ENCODE results near the gene MCM5.

The MCM5 gene

DNA sequence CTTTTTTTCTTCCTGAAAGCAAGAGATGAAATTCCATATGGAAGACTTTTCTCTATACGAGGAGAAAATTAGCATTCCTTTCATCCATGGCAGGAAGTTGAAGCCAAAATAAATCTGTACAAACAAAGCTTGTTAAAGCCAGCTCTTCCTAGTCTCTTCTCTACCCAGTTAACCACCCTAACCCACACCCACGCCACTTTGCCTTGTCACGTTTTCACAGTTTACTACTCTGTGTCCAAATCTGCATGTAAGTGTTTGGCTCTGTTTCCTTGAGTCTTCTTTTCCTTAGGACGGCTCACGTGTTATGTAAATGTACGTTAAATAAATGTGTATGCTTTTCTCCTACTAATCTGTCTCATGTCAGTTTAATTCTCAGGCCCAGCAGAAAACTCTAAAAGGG, 26.2 kb upstream of the MCM5 start:
- DNase-seq (ENCODE audit: low spot score) = no peak
- TF ChIP-seq, protein P1, sequence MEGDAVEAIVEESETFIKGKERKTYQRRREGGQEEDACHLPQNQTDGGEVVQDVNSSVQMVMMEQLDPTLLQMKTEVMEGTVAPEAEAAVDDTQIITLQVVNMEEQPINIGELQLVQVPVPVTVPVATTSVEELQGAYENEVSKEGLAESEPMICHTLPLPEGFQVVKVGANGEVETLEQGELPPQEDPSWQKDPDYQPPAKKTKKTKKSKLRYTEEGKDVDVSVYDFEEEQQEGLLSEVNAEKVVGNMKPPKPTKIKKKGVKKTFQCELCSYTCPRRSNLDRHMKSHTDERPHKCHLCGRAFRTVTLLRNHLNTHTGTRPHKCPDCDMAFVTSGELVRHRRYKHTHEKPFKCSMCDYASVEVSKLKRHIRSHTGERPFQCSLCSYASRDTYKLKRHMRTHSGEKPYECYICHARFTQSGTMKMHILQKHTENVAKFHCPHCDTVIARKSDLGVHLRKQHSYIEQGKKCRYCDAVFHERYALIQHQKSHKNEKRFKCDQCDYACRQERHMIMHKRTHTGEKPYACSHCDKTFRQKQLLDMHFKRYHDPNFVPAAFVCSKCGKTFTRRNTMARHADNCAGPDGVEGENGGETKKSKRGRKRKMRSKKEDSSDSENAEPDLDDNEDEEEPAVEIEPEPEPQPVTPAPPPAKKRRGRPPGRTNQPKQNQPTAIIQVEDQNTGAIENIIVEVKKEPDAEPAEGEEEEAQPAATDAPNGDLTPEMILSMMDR (IDR thresholded peaks at IDR 0.05; ENCODE audit: extremely low read depth, missing control alignments) = no peak

DNA sequence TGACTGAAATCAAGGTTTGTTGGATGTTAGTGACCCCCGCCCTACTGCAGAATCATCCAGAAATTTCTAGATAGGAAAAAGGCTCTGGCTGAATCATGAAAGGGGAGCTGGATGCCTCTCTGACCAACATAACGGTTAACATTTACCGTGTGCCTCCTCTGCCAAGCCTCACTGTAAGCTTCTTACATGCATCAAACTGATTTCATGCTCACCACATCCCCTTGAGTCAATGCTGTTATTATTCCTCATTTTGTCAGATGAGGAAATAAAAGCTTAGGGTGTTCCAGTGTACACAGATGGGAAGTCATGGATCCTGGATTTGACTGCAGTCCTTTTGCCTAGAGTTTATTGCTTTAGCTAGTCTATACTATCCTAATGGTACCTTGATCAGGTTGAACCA, 24.9 kb upstream of the MCM5 start:
- no peak for DNase-seq (ENCODE audit: low spot score)

DNA sequence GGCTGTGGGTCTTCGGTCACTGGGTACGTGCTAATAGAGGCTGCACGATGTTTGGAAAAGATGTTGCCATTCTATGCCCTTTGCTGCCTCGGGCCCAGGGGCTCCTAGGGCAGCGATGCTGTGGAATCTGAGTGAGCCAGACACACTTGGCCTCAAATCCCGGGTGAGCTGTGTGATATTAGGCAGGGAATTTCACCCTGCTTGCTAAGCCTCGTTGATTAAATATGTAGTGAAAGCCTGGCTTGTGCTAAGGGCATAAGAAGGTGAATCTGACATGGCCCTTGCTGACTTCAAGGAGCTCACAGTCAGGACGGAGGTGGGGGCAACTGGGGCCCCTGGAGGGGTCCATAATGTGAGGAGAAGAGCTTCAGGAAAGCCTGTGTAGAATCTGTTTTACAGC, 24.4 kb upstream of the MCM5 start:
- TF ChIP-seq, protein P1 (IDR thresholded peaks at IDR 0.05; ENCODE audit: extremely low read depth, missing control alignments) = no peak
- no peak for DNase-seq (ENCODE audit: low spot score)

More for the DNA sequence above, 24.9 kb upstream of the MCM5 start:
- TF ChIP-seq, protein P1 (IDR thresholded peaks at IDR 0.05; ENCODE audit: extremely low read depth, missing control alignments) = no peak

DNA sequence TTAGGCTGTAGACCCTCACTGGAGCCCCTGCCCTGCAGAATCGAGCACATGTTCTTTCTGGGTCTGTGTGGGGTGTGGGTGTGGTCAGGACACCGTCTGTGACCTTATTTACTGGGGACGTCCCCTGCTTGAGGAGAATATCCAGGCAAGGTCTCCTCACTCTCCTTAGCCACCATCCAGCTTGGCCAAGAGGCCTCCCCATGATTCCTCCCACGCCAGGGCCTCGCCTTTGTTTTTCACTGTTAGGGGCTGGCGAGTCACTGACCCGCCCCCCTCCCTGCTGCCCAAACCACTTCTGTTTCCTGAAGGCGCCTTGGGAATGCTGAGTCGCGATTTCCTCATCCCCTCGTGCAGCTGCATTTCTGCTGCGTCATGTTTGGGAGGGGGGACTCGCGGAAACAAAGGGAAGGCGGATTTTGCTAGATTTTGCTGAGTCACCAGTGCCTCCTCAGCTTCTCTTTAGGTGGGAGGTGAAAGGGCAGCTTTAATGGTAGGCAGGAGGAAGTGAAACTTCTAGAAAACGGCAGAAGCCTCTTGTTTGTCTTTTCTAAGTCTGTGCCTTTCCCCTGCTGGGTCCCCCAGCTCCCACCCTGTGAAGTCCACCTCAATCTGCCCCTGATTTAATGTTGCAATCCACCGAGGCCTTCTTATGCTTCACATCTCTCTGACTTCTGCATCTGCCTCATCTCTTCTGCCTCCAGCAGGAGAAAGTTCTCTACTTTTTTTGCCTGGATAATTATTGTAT, 23.0 kb upstream of the MCM5 start:
- peak; percentile 87 for DNase-seq (ENCODE audit: low spot score)
- TF ChIP-seq, protein P1 (IDR thresholded peaks at IDR 0.05; ENCODE audit: extremely low read depth, missing control alignments) = no peak

DNA sequence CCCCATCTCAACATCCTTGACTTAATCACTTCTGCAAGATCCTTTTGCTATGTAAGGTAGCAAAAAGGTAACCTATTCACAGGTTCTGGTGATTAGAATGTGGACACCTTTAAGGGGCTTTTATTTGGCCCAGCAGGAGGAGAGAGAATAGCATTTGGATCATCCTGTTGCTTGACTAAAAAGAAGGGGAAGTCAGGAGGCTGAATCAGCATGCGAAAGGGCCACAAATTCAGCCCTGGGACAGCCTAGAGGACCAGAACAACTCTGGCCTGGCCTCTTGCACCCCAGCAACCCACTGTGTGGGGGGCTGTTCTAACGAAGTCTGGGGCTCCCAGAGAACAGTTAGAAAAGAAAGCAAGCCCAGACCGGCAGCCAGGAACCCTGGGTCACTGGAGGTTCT, 22.2 kb upstream of the MCM5 start:
- DNase-seq (ENCODE audit: low spot score) = no peak
- TF ChIP-seq, protein P1 (IDR thresholded peaks at IDR 0.05; ENCODE audit: extremely low read depth, missing control alignments) = no peak

DNA sequence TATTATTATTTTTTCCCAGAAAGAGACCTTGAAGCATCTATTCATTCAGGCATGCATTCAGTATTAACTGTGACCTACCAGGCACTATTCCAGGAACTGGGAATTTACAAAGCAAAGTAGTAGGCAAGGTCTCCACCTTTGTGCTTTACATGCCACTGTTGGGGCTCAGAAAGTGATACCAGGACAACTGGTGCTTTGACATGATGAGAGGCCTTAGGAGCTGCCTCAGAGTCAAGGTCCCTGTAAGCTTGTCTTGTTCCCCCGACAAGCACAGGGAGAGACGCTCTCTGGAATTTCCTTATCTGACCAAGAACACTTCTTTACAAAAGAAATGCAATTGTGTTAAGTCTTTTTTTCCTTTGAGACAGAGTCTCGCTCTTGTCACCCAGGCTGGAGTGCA, 21.3 kb upstream of the MCM5 start:
- DNase-seq (ENCODE audit: low spot score) = no peak
- TF ChIP-seq, protein P1 (IDR thresholded peaks at IDR 0.05; ENCODE audit: extremely low read depth, missing control alignments) = no peak

DNA sequence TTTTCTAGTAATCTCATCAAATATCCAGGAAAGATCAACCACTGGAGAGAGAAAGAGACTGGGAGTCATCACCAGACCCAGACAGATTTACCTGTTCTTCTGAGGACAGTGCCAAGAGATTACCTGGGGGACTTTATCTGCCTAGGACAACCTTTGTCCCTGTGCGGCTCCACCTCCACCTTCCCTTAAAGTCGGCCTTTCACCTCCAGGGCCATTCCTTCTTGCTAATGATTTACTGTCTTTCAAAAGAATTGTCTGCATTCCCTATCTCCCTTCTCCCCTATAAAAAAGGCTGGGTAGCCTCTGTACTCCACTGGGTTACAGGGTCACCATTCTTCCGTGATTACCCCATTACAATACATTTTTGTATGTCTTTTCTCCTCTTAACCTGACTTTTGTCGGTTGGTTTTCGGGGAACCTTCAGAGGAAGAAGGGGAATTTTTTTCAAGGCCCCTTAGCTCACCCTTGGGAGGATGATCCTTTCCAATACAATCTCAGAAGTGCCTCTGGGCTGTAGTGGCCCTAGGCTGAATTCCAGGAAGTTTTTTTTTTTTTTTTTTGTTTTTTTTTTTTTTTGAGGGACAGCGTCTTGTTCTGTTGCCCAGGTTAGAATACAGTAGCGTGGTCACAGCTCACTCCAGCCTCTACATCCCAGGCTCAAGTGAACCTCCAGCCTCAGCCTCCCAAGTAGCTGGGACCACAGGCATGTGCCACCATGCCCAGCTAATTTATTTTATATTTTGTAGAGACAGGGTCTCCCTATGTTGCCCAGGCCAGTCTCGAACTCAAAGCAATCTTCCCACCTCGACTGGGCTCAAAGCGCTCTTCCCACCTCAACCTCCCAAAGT, 20.6 kb upstream of the MCM5 start:
- no peak for DNase-seq (ENCODE audit: low spot score)
- TF ChIP-seq, protein P1 (IDR thresholded peaks at IDR 0.05; ENCODE audit: extremely low read depth, missing control alignments) = no peak

Measured in GM20000 (cell line).